Esophagus squamous epithelium (tissue), 4 donors: ENCODE measurements around the gene PARD3.

Experiments used
- CTCF ChIP-seq, 6 experiments: fragments of 450-650 bp in 4 of 6; fragments of 200-600 bp in 2 of 6; sonication (generic) in 2 of 6; IDR thresholded peaks; one replicate each; pipeline ENCODE4 v1.5.1; 2016 to 2019; ENCODE audit warnings: antibody characterized with exemption in 6 of 6, mild to moderate bottlenecking in 4 of 6, moderate library complexity in 4 of 6
- POLR2A ChIP-seq, 4 donors: fragments of 450-650 bp; IDR thresholded peaks; one replicate each; pipeline ENCODE4 v1.6.1; 2017; ENCODE audit warnings: antibody characterized with exemption in 4 of 4, mild to moderate bottlenecking in 4 of 4, moderate library complexity in 3 of 4

GRCh38 chr10:34426041-34426440, 389.1 kb downstream of the PARD3 start:
- TF ChIP-seq CTCF (IDR thresholded peaks at IDR 0.05), result no peak
- TF ChIP-seq POLR2A (IDR thresholded peaks at IDR 0.05), result no peak
